Mammary epithelial cell (primary cell): ENCODE results near the gene FGF7.

Source experiments
- EZH2 ChIP-seq: IDR thresholded peaks from 2 replicates; pipeline ENCODE4 v1.6.1; 2012; ENCODE audit warnings: low read length, inconsistent platforms, borderline replicate concordance
- TF ChIP-seq, protein P1 (sequence below), 2 donors: IDR thresholded peaks in 1 of 2; conservative IDR thresholded peaks in 1 of 2; 2 replicates each; pipeline ENCODE4 v1.5.1; 2011 to 2012; ENCODE audit warnings: inconsistent platforms in 2 of 2, low read length in 2 of 2, mild to moderate bottlenecking in 2 of 2, control low read depth in 1 of 2, low read depth in 1 of 2; ENCODE audit not compliant: insufficient read depth in 1 of 2; ENCODE audit errors: extremely low read depth in 1 of 2

DNA sequence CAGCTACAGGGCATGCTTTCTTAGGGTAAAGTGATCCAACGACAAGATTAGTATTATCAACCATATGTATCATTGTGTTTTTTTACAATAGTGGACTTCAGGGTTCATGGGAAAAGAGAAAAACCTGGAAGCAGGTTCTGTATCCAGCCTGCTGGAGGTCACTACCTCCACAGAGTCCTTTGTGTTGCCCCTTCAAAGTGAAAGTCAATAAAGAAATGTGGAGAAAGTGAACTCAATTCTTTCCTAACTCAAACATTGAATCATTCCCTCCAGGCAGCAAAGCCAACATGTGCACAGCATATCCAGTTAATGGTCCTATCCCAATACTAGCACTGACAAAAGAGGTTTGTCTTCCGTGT is 45.4 kb downstream of the FGF7 start:
- TF ChIP-seq, protein P1, sequence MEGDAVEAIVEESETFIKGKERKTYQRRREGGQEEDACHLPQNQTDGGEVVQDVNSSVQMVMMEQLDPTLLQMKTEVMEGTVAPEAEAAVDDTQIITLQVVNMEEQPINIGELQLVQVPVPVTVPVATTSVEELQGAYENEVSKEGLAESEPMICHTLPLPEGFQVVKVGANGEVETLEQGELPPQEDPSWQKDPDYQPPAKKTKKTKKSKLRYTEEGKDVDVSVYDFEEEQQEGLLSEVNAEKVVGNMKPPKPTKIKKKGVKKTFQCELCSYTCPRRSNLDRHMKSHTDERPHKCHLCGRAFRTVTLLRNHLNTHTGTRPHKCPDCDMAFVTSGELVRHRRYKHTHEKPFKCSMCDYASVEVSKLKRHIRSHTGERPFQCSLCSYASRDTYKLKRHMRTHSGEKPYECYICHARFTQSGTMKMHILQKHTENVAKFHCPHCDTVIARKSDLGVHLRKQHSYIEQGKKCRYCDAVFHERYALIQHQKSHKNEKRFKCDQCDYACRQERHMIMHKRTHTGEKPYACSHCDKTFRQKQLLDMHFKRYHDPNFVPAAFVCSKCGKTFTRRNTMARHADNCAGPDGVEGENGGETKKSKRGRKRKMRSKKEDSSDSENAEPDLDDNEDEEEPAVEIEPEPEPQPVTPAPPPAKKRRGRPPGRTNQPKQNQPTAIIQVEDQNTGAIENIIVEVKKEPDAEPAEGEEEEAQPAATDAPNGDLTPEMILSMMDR (conservative IDR thresholded peaks at IDR 0.05 in 1 of 2, IDR thresholded peaks at IDR 0.05 in 1 of 2; ENCODE audit: extremely low read depth in 1 of 2, insufficient read depth in 1 of 2, low read depth in 1 of 2, low read length in 2 of 2): no peak
- TF ChIP-seq EZH2: no peak
